Measurements from ENCODE around the gene AURKB. TPM values are rescaled to one million over a fixed set of nuclear protein-coding genes. Genes with fewer than 3 reads are reported as not detected.
A peak's percentile ranks its signal among the peaks of the same experiment; 100 is the strongest.
"Not testable (repeated sequence)": the region's sequence is repeated elsewhere in the genome, so short reads cannot be mapped to it uniquely, and the experiment has no call there.

The AURKB gene
- total RNA-seq, 1 donor from 2014 or later = 52.7 TPM

DNA sequence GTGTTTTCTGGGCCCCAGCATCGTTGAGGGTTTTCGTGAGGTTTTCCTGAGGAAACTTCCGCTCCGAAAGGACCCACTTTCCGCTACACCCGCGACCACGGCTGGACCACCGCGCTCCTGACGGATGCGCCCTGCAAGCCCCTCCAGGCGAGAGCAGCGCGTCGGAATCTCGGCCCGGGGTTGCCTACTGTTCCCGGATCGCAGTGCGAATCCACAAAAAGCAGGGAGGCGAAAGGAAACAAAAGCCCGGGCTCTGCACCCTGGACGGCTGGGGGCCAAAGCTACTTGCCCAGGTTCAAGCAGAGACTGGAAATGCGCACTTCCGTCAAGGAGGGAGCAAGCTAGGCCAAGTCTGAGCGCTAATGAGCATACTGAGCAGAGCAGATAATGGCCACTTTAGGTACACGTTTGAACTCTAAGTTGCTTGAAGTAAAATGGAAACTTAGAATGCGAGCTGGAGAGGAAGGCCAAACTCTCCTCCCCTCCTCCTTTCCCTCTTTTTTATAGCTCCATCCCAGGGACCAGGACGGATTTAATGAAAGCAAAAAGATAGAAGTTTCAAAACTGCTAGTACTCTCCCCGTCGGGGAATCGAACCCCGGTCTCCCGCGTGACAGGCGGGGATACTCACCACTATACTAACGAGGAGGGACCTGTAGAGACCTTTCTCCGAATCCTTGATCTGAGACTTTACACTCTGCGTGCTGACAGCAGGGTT, 11.4 kb upstream of the AURKB start:
- Mint-ChIP-seq H3K4me3 (ENCODE audit: low read depth) (peak overlapping the region; percentile 95), H3K27me3 (no peaks in the 10 kb centered on the region)

DNA sequence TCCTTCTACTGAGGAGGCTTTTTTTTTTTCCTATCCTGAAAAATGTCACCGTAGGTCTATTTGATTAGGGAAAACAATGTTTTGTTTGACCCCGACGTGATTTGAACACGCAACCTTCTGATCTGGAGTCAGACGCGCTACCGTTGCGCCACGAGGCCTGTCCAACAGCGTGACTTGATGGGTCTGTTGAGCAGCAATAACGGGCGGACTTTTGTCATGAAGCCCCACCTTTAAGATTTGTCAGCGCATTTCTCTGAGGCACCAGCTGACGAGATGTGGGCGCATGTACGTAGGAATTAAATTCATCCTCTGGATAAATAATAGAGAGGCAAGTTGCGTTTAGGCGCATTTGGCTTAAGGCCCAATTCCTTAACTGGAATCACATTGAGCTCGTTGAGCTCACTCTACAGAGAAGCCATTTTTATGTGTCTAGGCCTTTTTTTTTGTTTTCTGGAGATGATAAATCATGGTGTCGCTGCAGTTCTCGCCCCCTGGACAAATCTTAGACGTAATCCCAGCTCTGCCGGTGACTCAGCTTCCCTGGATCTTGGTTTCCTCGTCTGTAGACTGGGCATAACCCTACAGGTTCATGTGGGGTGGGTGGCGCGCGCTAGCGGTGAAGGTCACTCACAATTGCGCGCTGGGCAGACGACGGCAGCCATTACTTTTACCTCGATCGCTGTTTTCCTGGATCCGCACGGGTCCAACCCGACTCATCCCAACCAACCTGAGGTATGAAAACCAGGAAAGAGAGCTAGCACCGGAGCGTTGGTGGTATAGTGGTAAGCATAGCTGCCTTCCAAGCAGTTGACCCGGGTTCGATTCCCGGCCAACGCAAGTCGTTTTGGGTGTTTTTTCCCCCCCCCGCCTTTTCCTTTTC, 10.6 kb upstream of the AURKB start:
- Mint-ChIP-seq H3K36me3 (ENCODE audit: insufficient read depth) (no peaks in the 10 kb centered on the region), H3K27me3 (no peaks in the 10 kb centered on the region), H3K4me3 (ENCODE audit: low read depth) (peak overlapping the region; percentile 95), H3K9me3 (ENCODE audit: low read depth) (no peaks in the 10 kb centered on the region), H3K4me1 (ENCODE audit: low read depth) (peaks cover 9% of the 10 kb centered on the region), H3K27ac (peak overlapping the region; percentile 100)
- TF ChIP-seq, protein P1, sequence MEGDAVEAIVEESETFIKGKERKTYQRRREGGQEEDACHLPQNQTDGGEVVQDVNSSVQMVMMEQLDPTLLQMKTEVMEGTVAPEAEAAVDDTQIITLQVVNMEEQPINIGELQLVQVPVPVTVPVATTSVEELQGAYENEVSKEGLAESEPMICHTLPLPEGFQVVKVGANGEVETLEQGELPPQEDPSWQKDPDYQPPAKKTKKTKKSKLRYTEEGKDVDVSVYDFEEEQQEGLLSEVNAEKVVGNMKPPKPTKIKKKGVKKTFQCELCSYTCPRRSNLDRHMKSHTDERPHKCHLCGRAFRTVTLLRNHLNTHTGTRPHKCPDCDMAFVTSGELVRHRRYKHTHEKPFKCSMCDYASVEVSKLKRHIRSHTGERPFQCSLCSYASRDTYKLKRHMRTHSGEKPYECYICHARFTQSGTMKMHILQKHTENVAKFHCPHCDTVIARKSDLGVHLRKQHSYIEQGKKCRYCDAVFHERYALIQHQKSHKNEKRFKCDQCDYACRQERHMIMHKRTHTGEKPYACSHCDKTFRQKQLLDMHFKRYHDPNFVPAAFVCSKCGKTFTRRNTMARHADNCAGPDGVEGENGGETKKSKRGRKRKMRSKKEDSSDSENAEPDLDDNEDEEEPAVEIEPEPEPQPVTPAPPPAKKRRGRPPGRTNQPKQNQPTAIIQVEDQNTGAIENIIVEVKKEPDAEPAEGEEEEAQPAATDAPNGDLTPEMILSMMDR (IDR thresholded peaks at IDR 0.05; ENCODE audit: unreplicated experiment) = no peak
- DNase-seq (ENCODE audit: low spot score, unreplicated experiment) = peak; percentile 91

More for the DNA sequence above, 11.4 kb upstream of the AURKB start:
- peaks cover 1% of the 10 kb centered on the region for H3K36me3 Mint-ChIP-seq (ENCODE audit: insufficient read depth)
- peak overlapping the region; percentile 100 for H3K27ac Mint-ChIP-seq
- DNase-seq (ENCODE audit: low spot score, unreplicated experiment) = peak; percentile 81
- TF ChIP-seq, protein P1 (IDR thresholded peaks at IDR 0.05; ENCODE audit: unreplicated experiment) = no peak
- no peaks in the 10 kb centered on the region for H3K9me3 Mint-ChIP-seq (ENCODE audit: low read depth)
- peaks cover 11% of the 10 kb centered on the region for H3K4me1 Mint-ChIP-seq (ENCODE audit: low read depth)

DNA sequence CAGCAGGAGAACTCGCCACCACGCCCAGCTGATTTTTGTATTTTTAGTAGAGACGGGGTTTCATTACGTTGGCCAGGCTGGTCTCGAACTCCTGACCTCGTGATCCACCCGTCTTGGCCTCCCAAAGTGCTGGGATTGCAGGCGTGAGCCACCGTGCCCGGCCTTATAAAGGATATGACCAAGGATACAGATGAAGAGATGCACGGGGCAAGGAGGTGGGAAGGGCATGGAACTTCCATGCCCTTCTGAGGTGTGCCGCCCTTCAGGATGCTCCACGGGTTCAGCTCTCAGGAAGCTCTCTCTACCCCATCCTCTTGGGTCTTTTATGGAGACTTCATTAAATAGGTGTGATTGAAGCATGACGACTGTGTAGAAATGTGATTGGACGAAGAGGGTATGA, 3.6 kb upstream of the AURKB start:
- not testable (repeated sequence) for H3K27me3 Mint-ChIP-seq; H3K9me3 Mint-ChIP-seq (ENCODE audit: low read depth); H3K36me3 Mint-ChIP-seq (ENCODE audit: insufficient read depth); DNase-seq (ENCODE audit: low spot score, unreplicated experiment); H3K27ac Mint-ChIP-seq; H3K4me3 Mint-ChIP-seq (ENCODE audit: low read depth)
- peaks cover 19% of the 10 kb centered on the region for H3K4me1 Mint-ChIP-seq (ENCODE audit: low read depth)

DNA sequence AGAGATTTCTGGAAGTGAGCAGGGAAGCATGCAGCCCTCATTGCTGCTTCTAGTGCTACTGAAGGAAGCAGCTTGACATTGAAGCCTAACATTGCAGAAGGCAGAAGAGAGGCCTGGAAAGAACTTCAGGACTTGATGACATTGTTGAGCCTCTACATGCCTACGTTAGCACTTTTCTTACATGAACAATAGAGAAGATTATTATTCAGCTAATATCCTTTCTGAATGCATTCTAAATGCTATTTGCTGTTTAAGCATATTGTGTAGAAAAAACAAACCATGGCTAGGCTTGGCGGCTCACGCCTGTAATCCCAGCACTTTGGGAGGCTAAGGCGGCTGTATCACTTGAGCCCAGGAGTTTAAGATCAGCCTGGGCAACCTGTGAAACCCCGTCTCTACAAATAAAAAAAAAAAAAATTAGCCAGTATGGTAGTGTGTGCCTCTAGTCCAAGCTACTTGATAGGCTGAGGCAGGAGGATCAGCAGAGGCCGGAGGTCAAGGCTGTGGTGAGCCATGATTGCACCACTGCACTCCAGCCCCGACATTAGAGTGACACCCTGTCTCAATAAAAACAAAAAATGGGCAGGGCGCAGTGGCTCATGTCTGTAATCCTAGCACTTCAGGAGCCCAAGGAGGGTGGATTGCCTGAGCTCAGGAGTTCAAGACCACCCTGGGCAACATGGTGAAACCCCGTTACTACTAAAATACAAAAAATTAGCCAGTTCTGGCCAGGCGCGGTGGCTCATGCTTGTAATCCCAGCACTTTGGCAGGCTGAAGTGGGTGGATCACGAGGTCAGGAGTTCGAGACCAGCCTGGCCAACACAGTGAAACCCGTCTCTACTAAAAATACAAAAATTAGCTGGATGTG, 2.2 kb upstream of the AURKB start:
- TF ChIP-seq, protein P1 (IDR thresholded peaks at IDR 0.05; ENCODE audit: unreplicated experiment) = no peak
- H3K4me3 Mint-ChIP-seq (ENCODE audit: low read depth) = no peak overlapping the region
- no peak for DNase-seq (ENCODE audit: low spot score, unreplicated experiment)
- H3K27me3 Mint-ChIP-seq = peaks cover 2% of the 10 kb centered on the region
- H3K36me3 Mint-ChIP-seq (ENCODE audit: insufficient read depth) = no peaks in the 10 kb centered on the region
- no peaks in the 10 kb centered on the region for H3K9me3 Mint-ChIP-seq (ENCODE audit: low read depth)
- no peak overlapping the region for H3K27ac Mint-ChIP-seq
- peaks cover 19% of the 10 kb centered on the region for H3K4me1 Mint-ChIP-seq (ENCODE audit: low read depth)

DNA sequence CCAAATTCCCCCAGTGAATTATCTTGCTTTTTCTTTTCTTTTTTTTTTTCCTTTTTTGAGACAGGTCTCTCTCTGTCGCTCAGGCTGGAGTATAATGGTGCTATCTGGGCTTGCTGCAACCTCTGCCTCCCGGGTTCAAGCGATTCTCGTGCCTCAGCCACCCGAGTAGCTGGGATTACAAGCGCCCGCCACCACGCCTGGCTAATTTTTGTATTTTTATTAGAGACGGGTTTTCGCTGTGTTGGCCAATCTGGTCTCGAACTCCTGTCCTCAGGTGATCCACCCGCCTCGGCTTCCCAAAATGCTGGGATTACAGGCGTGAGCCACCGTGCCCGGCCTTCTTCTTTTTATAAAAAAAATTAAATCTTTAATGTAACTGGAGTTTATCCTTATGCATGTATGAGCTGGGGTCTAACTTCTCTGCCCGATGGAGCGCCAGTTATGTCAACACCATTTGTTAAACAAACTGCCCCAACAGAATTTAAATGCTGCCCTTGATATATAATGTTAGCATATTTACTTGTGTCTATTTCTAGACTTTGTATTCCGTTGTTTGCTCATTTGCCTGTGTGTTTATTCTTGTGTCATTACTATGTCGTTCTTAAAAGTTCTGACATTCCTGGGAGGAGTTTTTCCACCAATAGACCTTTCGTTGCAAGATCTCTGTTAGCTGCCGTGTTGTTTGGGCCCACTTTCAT, 535 bp upstream of the AURKB start:
- peaks cover 19% of the 10 kb centered on the region for H3K4me1 Mint-ChIP-seq (ENCODE audit: low read depth)
- peak overlapping the region; percentile 96 for H3K4me3 Mint-ChIP-seq (ENCODE audit: low read depth)
- no peaks in the 10 kb centered on the region for H3K9me3 Mint-ChIP-seq (ENCODE audit: low read depth)
- H3K27ac Mint-ChIP-seq = peak overlapping the region; percentile 95
- TF ChIP-seq, protein P1 (IDR thresholded peaks at IDR 0.05; ENCODE audit: unreplicated experiment) = no peak
- peaks cover 2% of the 10 kb centered on the region for H3K27me3 Mint-ChIP-seq
- no peaks in the 10 kb centered on the region for H3K36me3 Mint-ChIP-seq (ENCODE audit: insufficient read depth)
- no peak for DNase-seq (ENCODE audit: low spot score, unreplicated experiment)

Measured in progenitor cell of endocrine pancreas (in vitro differentiated cells).